Activated naive CD4-positive, alpha-beta T cell treated with anti-CD3 and anti-CD28 coated beads, Interleukin-2, amount 10 ng/mL, durations not matched to agents 7 days and 5 days (primary cell): Measurements from ENCODE around the gene PRG3.
"Not testable (repeated sequence)": the region's sequence is repeated elsewhere in the genome, so short reads cannot be mapped to it uniquely, and the experiment has no call there.

Source experiments
- CTCF ChIA-PET: fragments of 350-600 bp; sonication (Branson Sonifier 250); formaldehyde crosslinking; loops from one replicate; lab custom pipeline; 2021; ENCODE audit warnings: antibody characterized with exemption; lab: Charles Lee
- DNase-seq: peaks from one replicate; pipeline ENCODE4 v3.0.0-alpha.2; 2020
- H3K27ac Mint-ChIP-seq: one replicate; pipeline ENCODE4 v1.8.0; 2021; ENCODE audit warnings: mild to moderate bottlenecking, moderate library complexity, mixed read lengths
- H3K27me3 Mint-ChIP-seq: one replicate; pipeline ENCODE4 v1.8.0; 2021; ENCODE audit warnings: mild to moderate bottlenecking, mixed read lengths
- H3K36me3 Mint-ChIP-seq: one replicate; pipeline ENCODE4 v1.8.0; 2021; ENCODE audit warnings: mixed read lengths
- H3K4me1 Mint-ChIP-seq: one replicate; pipeline ENCODE4 v1.8.0; 2021; ENCODE audit warnings: mixed read lengths
- H3K4me3 Mint-ChIP-seq: one replicate; pipeline ENCODE4 v1.8.0; 2021; ENCODE audit warnings: mild to moderate bottlenecking, moderate library complexity, mixed read lengths
- H3K9me3 Mint-ChIP-seq: one replicate; pipeline ENCODE4 v1.8.0; 2021; ENCODE audit warnings: mixed read lengths

Gene PRG3

DNA sequence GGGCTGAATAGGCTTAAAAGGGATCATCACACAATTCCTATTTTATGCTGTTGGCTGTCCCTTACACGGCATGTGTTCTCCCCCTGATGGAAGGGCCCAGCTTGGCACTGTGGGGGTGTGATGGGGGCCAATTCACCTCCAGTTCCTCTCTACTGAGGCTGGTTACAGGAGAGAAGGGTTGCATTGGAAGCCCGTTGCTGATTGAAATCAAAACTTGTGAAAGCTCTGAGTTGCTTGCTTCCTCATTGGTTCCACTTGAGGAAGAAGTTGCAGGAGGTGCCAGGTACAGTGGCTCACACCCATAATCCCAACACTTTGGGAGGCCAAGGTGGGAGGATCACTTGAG lies 22.8 kb upstream of the PRG3 start:
- no peak overlapping the region for H3K27ac Mint-ChIP-seq

DNA sequence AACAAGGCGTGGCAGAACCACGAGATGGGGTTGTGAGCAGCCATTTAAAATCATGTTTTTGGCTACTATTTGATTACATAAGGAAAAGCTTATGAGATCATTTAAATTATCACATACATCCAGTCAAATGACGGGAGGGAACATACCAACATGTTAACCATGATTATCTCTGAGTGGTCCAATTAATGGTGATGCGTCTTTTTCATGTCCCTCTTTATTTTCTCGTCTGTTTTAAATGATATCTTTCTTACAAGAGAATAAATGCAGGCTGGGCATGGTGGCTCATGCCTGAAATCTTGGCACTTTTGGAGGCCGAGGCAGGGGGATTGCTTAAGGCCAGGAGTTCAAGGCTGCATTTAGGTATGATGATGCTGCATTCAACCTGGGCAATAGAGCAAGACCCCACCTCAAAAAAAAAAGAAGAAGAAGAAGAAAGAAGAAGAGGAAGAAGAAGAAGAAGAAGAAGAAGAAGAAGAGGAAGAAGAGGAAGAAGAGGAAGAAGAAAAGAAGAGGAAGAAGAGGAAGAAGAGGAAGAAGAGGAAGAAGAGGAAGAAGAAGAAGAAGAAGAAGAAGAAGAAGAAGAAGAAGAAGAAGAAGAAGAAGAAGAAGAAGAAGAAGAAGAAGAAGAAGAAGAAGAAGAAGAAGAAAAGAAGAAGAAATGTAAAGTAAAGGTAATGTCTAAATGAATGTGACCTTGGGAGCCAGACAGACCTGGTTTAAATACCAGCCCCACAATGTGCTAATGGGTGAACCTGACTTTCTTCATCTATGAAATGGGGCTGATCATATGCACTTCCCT lies 22.3 kb upstream of the PRG3 start:
- H3K9me3 Mint-ChIP-seq, H3K27me3 Mint-ChIP-seq, H3K27ac Mint-ChIP-seq, DNase-seq, CTCF ChIA-PET, H3K4me3 Mint-ChIP-seq: not testable (repeated sequence)
- Mint-ChIP-seq H3K4me1 (peaks cover 23% of the 10 kb centered on the region), H3K36me3 (peaks cover 31% of the 10 kb centered on the region)

More for the DNA sequence above, 22.8 kb upstream of the PRG3 start:
- peaks cover 31% of the 10 kb centered on the region for H3K36me3 Mint-ChIP-seq
- H3K4me3 Mint-ChIP-seq: no peak overlapping the region
- peaks cover 23% of the 10 kb centered on the region for H3K4me1 Mint-ChIP-seq
- no peaks in the 10 kb centered on the region for H3K9me3 Mint-ChIP-seq
- no peak for DNase-seq
- H3K27me3 Mint-ChIP-seq: no peaks in the 10 kb centered on the region
- CTCF ChIA-PET: no interaction called here

DNA sequence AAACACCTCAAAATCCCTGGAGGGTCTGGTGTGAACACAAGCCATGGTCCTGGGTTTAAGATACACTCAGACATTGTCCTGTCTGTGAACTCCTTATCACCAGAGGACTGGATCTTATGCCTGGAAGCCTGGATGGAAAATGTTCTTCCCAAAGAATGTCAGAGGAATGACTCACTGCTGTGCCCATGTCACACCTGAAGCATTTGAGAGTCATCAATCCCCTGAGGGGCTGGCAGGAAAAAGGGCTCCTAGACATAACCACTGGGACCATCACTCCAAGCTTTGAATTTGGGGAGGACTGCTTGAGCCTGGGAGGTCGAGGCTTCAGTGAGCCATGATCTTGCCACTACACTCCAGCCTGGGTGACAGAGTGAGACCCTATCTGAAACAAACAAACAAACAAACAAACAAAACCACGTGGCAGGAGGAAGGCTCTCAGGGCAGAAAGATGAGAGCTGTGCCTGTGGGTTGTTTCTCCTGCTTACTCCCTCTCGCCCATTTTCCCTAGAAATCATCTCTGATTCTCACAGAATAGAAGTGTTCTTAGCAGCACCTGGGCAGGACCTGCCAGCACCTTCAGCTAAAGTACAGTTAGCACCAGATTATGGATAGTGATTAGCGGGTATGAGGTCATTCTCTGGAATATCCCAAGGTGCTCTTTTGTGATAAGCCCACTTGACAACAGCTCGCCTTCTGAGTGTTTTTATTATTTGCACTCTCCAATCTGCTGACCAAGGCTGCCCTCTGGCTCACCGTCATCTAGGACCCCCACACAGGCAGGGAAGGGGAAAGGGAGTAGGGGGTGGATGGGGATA lies 21.4 kb upstream of the PRG3 start:
- Mint-ChIP-seq H3K27me3 (no peaks in the 10 kb centered on the region), H3K27ac (no peak overlapping the region), H3K9me3 (no peaks in the 10 kb centered on the region), H3K36me3 (peaks cover 23% of the 10 kb centered on the region), H3K4me1 (peaks cover 16% of the 10 kb centered on the region), H3K4me3 (no peak overlapping the region)
- no peak for DNase-seq
- CTCF ChIA-PET: no interaction called here

DNA sequence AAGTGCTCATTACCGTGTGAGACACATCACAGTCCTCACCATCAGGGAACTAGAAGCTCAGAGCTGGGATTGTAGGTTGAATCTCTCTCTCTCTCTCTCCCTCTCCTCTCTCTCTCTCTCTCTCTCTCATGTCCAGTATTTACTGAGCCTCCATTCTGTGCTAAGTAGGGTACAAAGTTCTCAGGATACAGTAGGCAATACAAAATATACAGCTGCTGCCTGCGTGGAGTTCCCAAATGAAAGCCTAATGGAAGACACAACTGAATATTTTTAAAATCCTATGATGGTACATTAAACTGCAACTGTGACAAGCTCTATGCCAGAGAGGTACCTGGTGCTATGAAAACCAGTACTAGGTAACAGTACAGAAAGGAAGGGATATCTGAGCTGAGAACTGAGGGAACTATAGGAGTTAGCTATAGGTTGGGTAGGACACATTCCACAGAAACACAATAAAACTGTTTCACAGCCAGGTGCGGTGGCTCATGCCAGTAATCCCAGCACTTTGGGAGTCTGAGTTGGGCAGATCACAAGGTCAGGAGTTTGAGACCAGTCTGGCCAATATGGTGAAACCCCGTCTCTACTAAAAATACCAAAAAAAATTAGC lies 19.1 kb upstream of the PRG3 start:
- peaks cover 4% of the 10 kb centered on the region for H3K36me3 Mint-ChIP-seq
- CTCF ChIA-PET: no interaction called here
- no peaks in the 10 kb centered on the region for H3K4me1 Mint-ChIP-seq
- no peaks in the 10 kb centered on the region for H3K9me3 Mint-ChIP-seq
- no peaks in the 10 kb centered on the region for H3K27me3 Mint-ChIP-seq
- no peak overlapping the region for H3K27ac Mint-ChIP-seq
- DNase-seq: no peak
- no peak overlapping the region for H3K4me3 Mint-ChIP-seq

DNA sequence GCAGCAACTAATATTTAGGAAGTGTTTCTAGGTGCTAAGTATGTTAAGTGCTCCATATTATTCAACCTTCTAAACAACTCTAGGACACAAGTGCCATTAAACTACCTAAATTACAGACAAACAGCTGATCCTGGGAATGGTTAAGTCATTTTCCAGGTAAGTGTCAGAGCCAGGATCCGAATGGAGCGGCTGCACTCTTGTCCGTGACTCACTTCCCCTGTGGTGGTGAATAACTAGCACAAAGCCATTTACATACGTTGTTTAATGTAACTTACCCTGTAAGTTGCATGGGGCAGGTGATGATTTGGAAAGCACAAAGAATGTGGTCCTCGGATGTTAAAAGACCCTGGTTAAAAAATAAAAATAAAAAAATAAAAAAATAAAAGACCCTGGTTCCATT lies 18.3 kb upstream of the PRG3 start:
- CTCF ChIA-PET: no interaction called here
- DNase-seq: no peak
- H3K4me3 Mint-ChIP-seq: no peak overlapping the region
- no peaks in the 10 kb centered on the region for H3K27me3 Mint-ChIP-seq
- no peaks in the 10 kb centered on the region for H3K4me1 Mint-ChIP-seq
- H3K36me3 Mint-ChIP-seq: peaks cover 2% of the 10 kb centered on the region
- H3K9me3 Mint-ChIP-seq: no peaks in the 10 kb centered on the region
- H3K27ac Mint-ChIP-seq: no peak overlapping the region

DNA sequence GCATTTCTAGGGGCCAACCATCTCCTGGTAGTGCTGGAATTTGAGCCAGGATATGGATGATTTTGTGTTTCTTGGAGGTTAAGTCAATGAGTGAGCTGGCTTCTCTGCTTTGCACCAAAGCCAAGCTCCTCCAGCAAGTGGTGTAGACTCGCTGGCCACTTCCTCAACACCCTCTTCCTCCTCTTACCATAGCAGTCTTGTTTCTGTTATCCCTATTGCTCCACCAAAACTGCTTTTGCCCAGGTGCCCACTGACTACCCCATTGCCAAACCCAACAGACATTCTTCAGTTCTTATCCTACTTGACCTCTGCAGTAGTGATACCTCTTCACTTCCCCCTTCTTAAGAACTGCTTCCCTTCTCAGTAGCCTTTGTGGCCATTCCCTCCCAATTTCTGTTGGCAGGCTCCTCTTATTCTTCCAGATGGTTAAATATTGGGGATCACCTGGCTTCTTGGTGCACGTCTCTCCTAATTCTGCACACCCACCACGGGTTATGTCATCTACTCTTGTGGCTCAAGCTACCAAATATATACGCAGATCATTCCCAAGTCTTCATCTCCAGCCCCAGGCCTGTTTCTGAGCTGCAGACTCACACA lies 16.5 kb upstream of the PRG3 start:
- Mint-ChIP-seq H3K4me3 (no peak overlapping the region), H3K27ac (no peak overlapping the region), H3K4me1 (no peaks in the 10 kb centered on the region), H3K9me3 (no peaks in the 10 kb centered on the region), H3K27me3 (no peaks in the 10 kb centered on the region), H3K36me3 (no peaks in the 10 kb centered on the region)
- CTCF ChIA-PET: no interaction called here
- no peak for DNase-seq

DNA sequence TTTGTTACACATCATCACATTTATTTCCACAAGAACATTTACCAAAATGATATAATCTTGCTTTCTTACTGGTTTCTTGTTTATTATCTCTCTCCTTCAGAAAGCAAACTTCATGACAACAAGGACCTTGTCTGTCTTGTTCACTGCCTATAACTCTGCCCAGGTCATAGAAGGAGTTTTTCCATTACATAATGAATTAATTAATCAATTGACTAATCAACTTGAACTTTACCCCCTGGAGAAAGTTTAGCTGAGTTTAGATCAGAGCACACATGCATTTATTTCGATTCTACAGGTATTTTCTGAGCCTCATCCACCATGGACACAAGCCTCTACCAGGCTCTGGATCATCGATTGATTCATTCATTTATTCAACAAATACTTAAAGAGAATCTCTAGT lies 15.8 kb upstream of the PRG3 start:
- H3K27me3 Mint-ChIP-seq: no peaks in the 10 kb centered on the region
- no peak overlapping the region for H3K27ac Mint-ChIP-seq
- no peaks in the 10 kb centered on the region for H3K9me3 Mint-ChIP-seq
- no peak for DNase-seq
- CTCF ChIA-PET: no interaction called here
- H3K4me3 Mint-ChIP-seq: no peak overlapping the region
- H3K4me1 Mint-ChIP-seq: no peaks in the 10 kb centered on the region
- no peaks in the 10 kb centered on the region for H3K36me3 Mint-ChIP-seq

DNA sequence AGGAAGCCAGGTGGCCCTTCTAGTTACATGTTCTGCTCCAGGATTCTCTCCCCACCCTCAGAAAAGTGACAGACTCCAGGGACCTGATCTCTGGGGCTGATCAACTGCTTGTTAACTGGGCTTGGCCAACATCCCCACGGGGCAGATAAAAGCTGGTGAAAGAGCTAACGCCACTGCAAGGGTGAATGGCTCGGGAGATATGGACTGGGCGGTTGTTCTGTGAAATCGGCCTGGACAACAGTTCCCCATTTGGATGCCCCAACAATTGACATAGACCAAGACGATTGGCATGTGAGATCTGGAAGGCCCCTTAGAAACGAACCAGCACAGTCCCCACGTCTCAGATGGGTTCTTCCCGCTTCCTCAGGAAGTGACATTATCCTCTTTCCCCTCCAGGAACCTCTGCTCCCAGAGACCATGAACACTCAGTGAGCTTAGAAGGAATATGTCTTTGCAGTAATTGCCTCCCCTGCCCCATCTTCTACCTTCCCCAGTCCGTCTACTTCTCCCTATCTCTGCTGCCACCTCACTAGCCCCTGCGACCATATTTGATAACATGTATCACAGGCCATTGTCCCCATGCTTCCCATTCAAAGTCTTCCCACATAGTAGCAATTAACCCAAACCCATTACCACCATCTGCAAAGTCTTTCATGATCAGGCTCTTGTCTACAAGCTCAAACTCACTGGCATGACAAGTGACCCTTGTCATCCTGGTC lies 15.1 kb upstream of the PRG3 start:
- Mint-ChIP-seq H3K36me3 (no peaks in the 10 kb centered on the region), H3K27me3 (no peaks in the 10 kb centered on the region), H3K4me1 (no peaks in the 10 kb centered on the region), H3K27ac (no peak overlapping the region), H3K9me3 (no peaks in the 10 kb centered on the region), H3K4me3 (no peak overlapping the region)
- no peak for DNase-seq
- CTCF ChIA-PET: interaction anchor here (2.3 kb wide), 1 partner anchor 62 kb away, joined by 7 read pairs; no protein-coding TSS in a partner anchor

DNA sequence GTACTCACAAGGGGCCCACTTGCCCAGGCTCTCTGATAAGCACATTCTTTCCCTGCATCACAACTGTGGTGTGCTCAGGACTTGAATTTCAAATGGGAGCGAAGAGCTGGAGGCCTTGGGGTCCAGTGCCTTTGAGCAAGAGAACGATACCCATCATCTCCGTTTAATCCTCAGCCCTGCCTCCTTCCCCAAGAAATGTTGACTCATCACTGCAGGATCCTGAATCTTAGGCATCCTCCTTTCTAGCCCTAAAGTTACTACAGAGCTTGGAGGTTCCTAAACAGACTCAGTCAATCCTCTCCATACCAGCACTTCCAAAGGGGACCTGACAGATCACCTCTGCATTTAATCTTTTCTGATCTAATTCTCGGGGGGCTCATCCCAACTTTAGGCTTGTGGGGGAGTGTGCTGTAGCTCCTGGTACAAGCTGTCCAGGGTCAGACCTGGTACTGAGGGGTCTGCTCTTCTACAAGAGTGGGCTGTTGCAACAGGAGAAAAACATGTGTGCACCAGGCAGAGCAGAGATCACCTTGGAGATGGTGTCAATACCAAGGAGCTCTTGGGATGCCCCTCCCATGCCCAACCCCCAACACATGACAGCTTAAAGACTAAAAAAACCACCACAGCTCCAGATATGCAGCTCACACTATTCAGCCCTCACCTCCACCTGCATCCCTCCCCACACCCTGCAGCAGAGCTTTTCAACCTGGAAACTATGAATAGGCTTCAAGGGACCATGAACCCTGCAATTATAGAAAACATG lies 13.4 kb upstream of the PRG3 start:
- no peak for DNase-seq
- Mint-ChIP-seq H3K9me3 (no peaks in the 10 kb centered on the region), H3K36me3 (no peaks in the 10 kb centered on the region), H3K27me3 (peaks cover 4% of the 10 kb centered on the region), H3K4me3 (no peak overlapping the region), H3K27ac (no peak overlapping the region), H3K4me1 (no peaks in the 10 kb centered on the region)
- CTCF ChIA-PET: interaction anchor here (2.3 kb wide), 1 partner anchor 63 kb away, joined by 7 read pairs; no protein-coding TSS in a partner anchor

DNA sequence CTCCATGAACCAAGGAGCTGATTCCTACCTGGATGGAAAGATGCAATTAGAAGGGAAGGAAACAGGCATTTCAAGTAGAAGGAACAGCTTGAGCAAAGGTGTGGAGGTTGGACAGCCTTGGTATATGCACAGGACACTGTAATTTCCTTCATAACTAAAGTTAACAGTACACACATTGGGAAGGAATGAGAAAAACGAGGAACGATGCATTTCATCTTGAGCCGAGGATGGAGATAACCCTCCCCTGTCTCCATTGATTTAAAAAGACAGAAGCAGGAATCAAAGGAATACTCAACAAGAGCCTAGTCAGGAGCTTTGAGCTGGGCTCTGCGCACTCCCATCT lies 11.8 kb upstream of the PRG3 start:
- Mint-ChIP-seq H3K4me3 (no peak overlapping the region), H3K36me3 (no peaks in the 10 kb centered on the region), H3K9me3 (no peaks in the 10 kb centered on the region), H3K27ac (no peak overlapping the region), H3K27me3 (peaks cover 4% of the 10 kb centered on the region), H3K4me1 (no peaks in the 10 kb centered on the region)
- CTCF ChIA-PET: interaction anchor here (0.6 to 1.0 kb wide), 3 partner anchors 26 to 88 kb away, joined by 3 read pairs; no protein-coding TSS in a partner anchor
- no peak for DNase-seq

DNA sequence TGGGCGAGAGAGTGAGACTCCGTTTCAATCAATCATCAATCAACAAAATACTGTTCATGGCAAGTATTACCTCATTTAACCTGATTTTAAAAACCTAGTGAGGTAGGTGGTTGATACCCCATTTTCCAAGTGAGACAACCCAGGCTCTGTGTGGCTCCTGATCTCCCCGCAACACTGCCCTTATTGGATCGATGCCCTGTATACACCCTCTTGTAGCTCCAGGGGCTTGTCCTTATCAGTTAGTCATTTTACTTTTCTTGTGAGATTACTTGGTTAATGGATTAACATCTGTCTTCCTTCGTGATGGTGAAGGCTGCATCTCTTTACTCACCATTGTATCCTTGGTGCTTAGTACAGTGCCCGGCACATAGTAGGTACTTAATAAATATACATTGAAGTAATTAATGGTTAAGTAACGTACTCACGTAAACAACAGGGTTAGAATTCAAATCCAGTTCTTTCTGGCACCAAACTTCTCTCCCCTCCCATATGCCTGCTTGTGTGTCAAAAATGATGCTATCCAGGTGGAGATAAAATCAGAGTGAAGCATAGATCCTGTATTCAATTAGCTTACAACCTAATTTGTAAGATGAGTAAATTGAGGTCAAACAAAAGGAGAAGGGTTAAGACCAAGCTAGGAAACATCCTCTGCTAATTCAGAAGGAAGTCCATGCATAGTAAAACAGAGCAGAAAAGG lies 11.3 kb upstream of the PRG3 start:
- no peak overlapping the region for H3K4me3 Mint-ChIP-seq
- H3K36me3 Mint-ChIP-seq: no peaks in the 10 kb centered on the region
- no peak overlapping the region for H3K27ac Mint-ChIP-seq
- CTCF ChIA-PET: interaction anchor here (0.9 to 1.0 kb wide), 2 partner anchors 89 to 101 kb away, joined by 3 read pairs; no protein-coding TSS in a partner anchor
- no peaks in the 10 kb centered on the region for H3K9me3 Mint-ChIP-seq
- H3K27me3 Mint-ChIP-seq: peaks cover 4% of the 10 kb centered on the region
- H3K4me1 Mint-ChIP-seq: no peaks in the 10 kb centered on the region
- DNase-seq: no peak

DNA sequence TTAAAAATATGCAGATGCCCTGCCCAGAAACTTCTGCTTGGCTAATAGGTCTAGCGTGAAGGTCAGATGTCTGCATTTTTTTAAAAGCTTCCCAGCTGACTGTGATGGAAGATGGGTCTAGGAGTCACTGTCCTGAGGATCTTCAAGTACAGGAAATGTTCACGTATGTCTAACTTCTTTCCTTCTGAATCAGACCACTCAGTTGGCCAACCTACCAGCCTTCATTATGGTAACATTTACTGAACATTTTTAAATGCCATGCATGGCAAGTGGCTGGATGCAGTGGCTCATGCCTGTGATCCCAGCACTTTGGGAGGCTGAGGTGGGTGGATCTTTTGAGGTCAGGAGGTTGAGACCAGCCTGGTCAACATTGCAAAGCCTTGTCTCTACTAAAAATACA lies 10.6 kb upstream of the PRG3 start:
- DNase-seq: no peak
- CTCF ChIA-PET: interaction anchor here (1.0 kb wide), 1 partner anchor 102 kb away, joined by 3 read pairs; no protein-coding TSS in a partner anchor
- no peak overlapping the region for H3K27ac Mint-ChIP-seq
- H3K4me1 Mint-ChIP-seq: no peaks in the 10 kb centered on the region
- H3K9me3 Mint-ChIP-seq: no peaks in the 10 kb centered on the region
- peaks cover 4% of the 10 kb centered on the region for H3K27me3 Mint-ChIP-seq
- no peak overlapping the region for H3K4me3 Mint-ChIP-seq
- H3K36me3 Mint-ChIP-seq: no peaks in the 10 kb centered on the region

DNA sequence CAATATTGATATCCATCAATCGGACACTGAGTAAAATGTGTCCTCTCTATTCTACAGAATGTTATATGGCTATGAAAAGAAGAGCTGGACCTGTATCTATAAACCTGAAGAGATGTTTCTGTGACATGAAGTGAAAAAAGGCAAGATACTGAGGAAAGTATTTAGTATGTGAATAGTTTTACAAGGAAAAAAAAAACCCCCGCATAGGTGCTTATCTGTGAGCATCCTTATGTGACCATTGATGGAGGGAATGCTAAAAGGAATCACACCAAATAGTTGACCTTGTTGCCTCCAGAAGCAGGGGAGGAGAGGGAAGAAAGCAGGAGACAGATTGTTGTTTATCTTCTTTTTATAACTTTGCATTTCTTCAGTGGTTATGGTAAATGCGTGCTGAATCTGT lies 10.2 kb upstream of the PRG3 start:
- DNase-seq: no peak
- CTCF ChIA-PET: interaction anchor here (1.0 kb wide), 1 partner anchor 102 kb away, joined by 3 read pairs; no protein-coding TSS in a partner anchor
- no peaks in the 10 kb centered on the region for H3K9me3 Mint-ChIP-seq
- no peaks in the 10 kb centered on the region for H3K36me3 Mint-ChIP-seq
- H3K27me3 Mint-ChIP-seq: peaks cover 4% of the 10 kb centered on the region
- no peaks in the 10 kb centered on the region for H3K4me1 Mint-ChIP-seq
- H3K27ac Mint-ChIP-seq: no peak overlapping the region
- H3K4me3 Mint-ChIP-seq: no peak overlapping the region
